Stimulated activated CD4-positive, alpha-beta T cell treated with anti-CD3 and anti-CD28 coated beads, TNF-alpha, amount 100 ng/mL, for 1 hour (primary cell): ENCODE data around the gene PSMG1.

Experiments
- DNase-seq, 3 donors: peaks; one replicate each; pipeline ENCODE4 v3.0.0-alpha.2; 2020; ENCODE audit warnings: low read depth in 3 of 3, low spot score in 1 of 3

The PSMG1 gene

GRCh38 chr21:39188521-39189139 is 5.4 kb upstream of the PSMG1 start:
- no peak for DNase-seq

GRCh38 chr21:39187141-39187540 is 3.9 kb upstream of the PSMG1 start:
- DNase-seq = no peak

- no peak for DNase-seq
Observed at GRCh38 chr21:39186676-39187075, 3.4 kb upstream of the PSMG1 start.

- no peak for DNase-seq
Observed at GRCh38 chr21:39185157-39185556, 1.9 kb upstream of the PSMG1 start.

GRCh38 chr21:39184050-39184980 is 1.1 kb upstream of the PSMG1 start:
- no peak for DNase-seq

- no peak for DNase-seq
Observed at GRCh38 chr21:39182484-39183271, 573 bp downstream of the PSMG1 start.

- DNase-seq = no peak
Observed at GRCh38 chr21:39182016-39182415, 1.2 kb downstream of the PSMG1 start.

GRCh38 chr21:39181205-39181818 is 1.9 kb downstream of the PSMG1 start:
- no peak for DNase-seq

- DNase-seq = no peak
Observed at GRCh38 chr21:39180429-39181019, 2.7 kb downstream of the PSMG1 start.

- DNase-seq = no peak
Observed at GRCh38 chr21:39178421-39178820, 4.8 kb downstream of the PSMG1 start.

- no peak for DNase-seq
Observed at GRCh38 chr21:39176271-39176709, 7.0 kb downstream of the PSMG1 start.

GRCh38 chr21:39175665-39176064 is 7.6 kb downstream of the PSMG1 start:
- DNase-seq = no peak

- DNase-seq = no peak
Observed at GRCh38 chr21:39175154-39175553, 8.1 kb downstream of the PSMG1 start.

- no peak for DNase-seq
Observed at GRCh38 chr21:39173716-39174680, 9.3 kb downstream of the PSMG1 start.

GRCh38 chr21:39169906-39170305 is 13.3 kb downstream of the PSMG1 start:
- DNase-seq = no peak

- DNase-seq = no peak
Observed at GRCh38 chr21:39168800-39169199, 14.5 kb downstream of the PSMG1 start.

- no peak for DNase-seq
Observed at GRCh38 chr21:39164523-39164922, 18.7 kb downstream of the PSMG1 start.

- DNase-seq = no peak
Observed at GRCh38 chr21:39161064-39161463, 22.2 kb downstream of the PSMG1 start.

- DNase-seq = no peak
Observed at GRCh38 chr21:39159342-39160063, 23.7 kb downstream of the PSMG1 start.
